ENCODE results near the gene ZBTB11. TPM values are rescaled to one million over a fixed set of nuclear protein-coding genes. Genes with fewer than 3 reads are reported as not detected.

The ZBTB11 gene
- total RNA-seq, 1 donor from 2014 or later = 16.2 TPM

- H3K4me3 ChIP-seq (ENCODE audit: low read length in 3 of 3) = no peak overlapping the region
- peaks cover 0 to 13% (median 8%) of the 10 kb centered on the region in 3 donors for H3K36me3 ChIP-seq (ENCODE audit: control insufficient read depth in 3 of 3, insufficient read depth in 3 of 3, low read length in 3 of 3)
- H3K27ac ChIP-seq (ENCODE audit: low read depth, low read length) = no peak overlapping the region
- H3K9me3 ChIP-seq (ENCODE audit: control insufficient read depth in 3 of 3, low read length in 3 of 3) = no peaks in the 10 kb centered on the region
- H3K9ac ChIP-seq (ENCODE audit: low read depth in 1 of 3, low read length in 3 of 3) = no peak overlapping the region
- H3K4me1 ChIP-seq (ENCODE audit: control insufficient read depth in 3 of 3, insufficient read depth in 3 of 3, low read length in 3 of 3) = peaks cover 9 to 18% (median 18%) of the 10 kb centered on the region in 3 donors
- no peaks in the 10 kb centered on the region for H3K27me3 ChIP-seq (ENCODE audit: control insufficient read depth in 3 of 3, insufficient read depth in 3 of 3, low read length in 3 of 3)
Measured at GRCh38 chr3:101674518-101674917, 2.4 kb downstream of the ZBTB11 start.

- H3K27ac ChIP-seq (ENCODE audit: low read depth, low read length) = no peak overlapping the region
- no peak overlapping the region for H3K4me3 ChIP-seq (ENCODE audit: low read length in 3 of 3)
- H3K9ac ChIP-seq (ENCODE audit: low read depth in 1 of 3, low read length in 3 of 3) = no peak overlapping the region
- H3K9me3 ChIP-seq (ENCODE audit: control insufficient read depth in 3 of 3, low read length in 3 of 3) = no peaks in the 10 kb centered on the region
- H3K27me3 ChIP-seq (ENCODE audit: control insufficient read depth in 3 of 3, insufficient read depth in 3 of 3, low read length in 3 of 3) = no peaks in the 10 kb centered on the region
- peaks cover 9 to 18% (median 18%) of the 10 kb centered on the region in 3 donors for H3K4me1 ChIP-seq (ENCODE audit: control insufficient read depth in 3 of 3, insufficient read depth in 3 of 3, low read length in 3 of 3)
- H3K36me3 ChIP-seq (ENCODE audit: control insufficient read depth in 3 of 3, insufficient read depth in 3 of 3, low read length in 3 of 3) = peaks cover 0 to 18% (median 8%) of the 10 kb centered on the region in 3 donors
Measured at GRCh38 chr3:101673953-101674352, 3.0 kb downstream of the ZBTB11 start.

- no peaks in the 10 kb centered on the region for H3K9me3 ChIP-seq (ENCODE audit: control insufficient read depth in 3 of 3, low read length in 3 of 3)
- H3K36me3 ChIP-seq (ENCODE audit: control insufficient read depth in 3 of 3, insufficient read depth in 3 of 3, low read length in 3 of 3) = peaks cover 0 to 26% (median 21%) of the 10 kb centered on the region in 3 donors
- H3K9ac ChIP-seq (ENCODE audit: low read depth in 1 of 3, low read length in 3 of 3) = peak overlapping the region in 1 of 3 donors; percentile 8
- no peaks in the 10 kb centered on the region for H3K27me3 ChIP-seq (ENCODE audit: control insufficient read depth in 3 of 3, insufficient read depth in 3 of 3, low read length in 3 of 3)
- no peak overlapping the region for H3K27ac ChIP-seq (ENCODE audit: low read depth, low read length)
- H3K4me1 ChIP-seq (ENCODE audit: control insufficient read depth in 3 of 3, insufficient read depth in 3 of 3, low read length in 3 of 3) = peaks cover 0 to 9% (median 8%) of the 10 kb centered on the region in 3 donors
- no peak overlapping the region for H3K4me3 ChIP-seq (ENCODE audit: low read length in 3 of 3)
Measured at GRCh38 chr3:101671014-101671413, 5.9 kb downstream of the ZBTB11 start.

- Histone ChIP-seq H3K9me3 (ENCODE audit: control insufficient read depth in 3 of 3, low read length in 3 of 3) (no peaks in the 10 kb centered on the region), H3K36me3 (ENCODE audit: control insufficient read depth in 3 of 3, insufficient read depth in 3 of 3, low read length in 3 of 3) (peaks cover 7 to 50% (median 41%) of the 10 kb centered on the region in 3 donors), H3K4me1 (ENCODE audit: control insufficient read depth in 3 of 3, insufficient read depth in 3 of 3, low read length in 3 of 3) (no peaks in the 10 kb centered on the region)
Measured at GRCh38 chr3:101667844-101668243, 9.1 kb downstream of the ZBTB11 start.

GRCh38 chr3:101667331-101667730 is 9.6 kb downstream of the ZBTB11 start:
- Histone ChIP-seq H3K9ac (ENCODE audit: low read depth in 1 of 3, low read length in 3 of 3) (no peak overlapping the region), H3K36me3 (ENCODE audit: control insufficient read depth in 3 of 3, insufficient read depth in 3 of 3, low read length in 3 of 3) (peaks cover 7 to 53% (median 46%) of the 10 kb centered on the region in 3 donors), H3K4me3 (ENCODE audit: low read length in 3 of 3) (no peak overlapping the region), H3K4me1 (ENCODE audit: control insufficient read depth in 3 of 3, insufficient read depth in 3 of 3, low read length in 3 of 3) (no peaks in the 10 kb centered on the region), H3K27ac (ENCODE audit: low read depth, low read length) (no peak overlapping the region), H3K27me3 (ENCODE audit: control insufficient read depth in 3 of 3, insufficient read depth in 3 of 3, low read length in 3 of 3) (no peaks in the 10 kb centered on the region), H3K9me3 (ENCODE audit: control insufficient read depth in 3 of 3, low read length in 3 of 3) (no peaks in the 10 kb centered on the region)

More at GRCh38 chr3:101667844-101668243, 9.1 kb downstream of the ZBTB11 start:
- Histone ChIP-seq H3K27me3 (ENCODE audit: control insufficient read depth in 3 of 3, insufficient read depth in 3 of 3, low read length in 3 of 3) (no peaks in the 10 kb centered on the region), H3K4me3 (ENCODE audit: low read length in 3 of 3) (no peak overlapping the region), H3K9ac (ENCODE audit: low read depth in 1 of 3, low read length in 3 of 3) (no peak overlapping the region), H3K27ac (ENCODE audit: low read depth, low read length) (no peak overlapping the region)

GRCh38 chr3:101665851-101666250 is 11.1 kb downstream of the ZBTB11 start:
- Histone ChIP-seq H3K9ac (ENCODE audit: low read depth in 1 of 3, low read length in 3 of 3) (no peak overlapping the region), H3K27ac (ENCODE audit: low read depth, low read length) (no peak overlapping the region), H3K4me1 (ENCODE audit: control insufficient read depth in 3 of 3, insufficient read depth in 3 of 3, low read length in 3 of 3) (no peaks in the 10 kb centered on the region), H3K27me3 (ENCODE audit: control insufficient read depth in 3 of 3, insufficient read depth in 3 of 3, low read length in 3 of 3) (no peaks in the 10 kb centered on the region), H3K4me3 (ENCODE audit: low read length in 3 of 3) (no peak overlapping the region), H3K36me3 (ENCODE audit: control insufficient read depth in 3 of 3, insufficient read depth in 3 of 3, low read length in 3 of 3) (peaks cover 11 to 56% (median 53%) of the 10 kb centered on the region in 3 donors), H3K9me3 (ENCODE audit: control insufficient read depth in 3 of 3, low read length in 3 of 3) (no peaks in the 10 kb centered on the region)

GRCh38 chr3:101665357-101665756 is 11.6 kb downstream of the ZBTB11 start:
- H3K4me3 ChIP-seq (ENCODE audit: low read length in 3 of 3) = no peak overlapping the region
- H3K36me3 ChIP-seq (ENCODE audit: control insufficient read depth in 3 of 3, insufficient read depth in 3 of 3, low read length in 3 of 3) = peaks cover 15 to 57% (median 54%) of the 10 kb centered on the region in 3 donors
- H3K9me3 ChIP-seq (ENCODE audit: control insufficient read depth in 3 of 3, low read length in 3 of 3) = no peaks in the 10 kb centered on the region
- no peak overlapping the region for H3K9ac ChIP-seq (ENCODE audit: low read depth in 1 of 3, low read length in 3 of 3)
- H3K4me1 ChIP-seq (ENCODE audit: control insufficient read depth in 3 of 3, insufficient read depth in 3 of 3, low read length in 3 of 3) = no peaks in the 10 kb centered on the region
- no peaks in the 10 kb centered on the region for H3K27me3 ChIP-seq (ENCODE audit: control insufficient read depth in 3 of 3, insufficient read depth in 3 of 3, low read length in 3 of 3)
- no peak overlapping the region for H3K27ac ChIP-seq (ENCODE audit: low read depth, low read length)

- H3K9me3 ChIP-seq (ENCODE audit: control insufficient read depth in 3 of 3, low read length in 3 of 3) = no peaks in the 10 kb centered on the region
- no peaks in the 10 kb centered on the region for H3K4me1 ChIP-seq (ENCODE audit: control insufficient read depth in 3 of 3, insufficient read depth in 3 of 3, low read length in 3 of 3)
- H3K9ac ChIP-seq (ENCODE audit: low read depth in 1 of 3, low read length in 3 of 3) = no peak overlapping the region
- no peak overlapping the region for H3K27ac ChIP-seq (ENCODE audit: low read depth, low read length)
- H3K36me3 ChIP-seq (ENCODE audit: control insufficient read depth in 3 of 3, insufficient read depth in 3 of 3, low read length in 3 of 3) = peaks cover 29 to 80% (median 62%) of the 10 kb centered on the region in 3 donors
- no peak overlapping the region for H3K4me3 ChIP-seq (ENCODE audit: low read length in 3 of 3)
- H3K27me3 ChIP-seq (ENCODE audit: control insufficient read depth in 3 of 3, insufficient read depth in 3 of 3, low read length in 3 of 3) = no peaks in the 10 kb centered on the region
Measured at GRCh38 chr3:101660714-101661113, 16.2 kb downstream of the ZBTB11 start.

GRCh38 chr3:101656651-101657050 is 20.3 kb downstream of the ZBTB11 start:
- H3K27me3 ChIP-seq (ENCODE audit: control insufficient read depth in 3 of 3, insufficient read depth in 3 of 3, low read length in 3 of 3) = no peaks in the 10 kb centered on the region
- H3K9me3 ChIP-seq (ENCODE audit: control insufficient read depth in 3 of 3, low read length in 3 of 3) = no peaks in the 10 kb centered on the region
- H3K9ac ChIP-seq (ENCODE audit: low read depth in 1 of 3, low read length in 3 of 3) = no peak overlapping the region
- H3K4me1 ChIP-seq (ENCODE audit: control insufficient read depth in 3 of 3, insufficient read depth in 3 of 3, low read length in 3 of 3) = no peaks in the 10 kb centered on the region
- no peak overlapping the region for H3K27ac ChIP-seq (ENCODE audit: low read depth, low read length)
- peaks cover 35 to 81% (median 56%) of the 10 kb centered on the region in 3 donors for H3K36me3 ChIP-seq (ENCODE audit: control insufficient read depth in 3 of 3, insufficient read depth in 3 of 3, low read length in 3 of 3)
- H3K4me3 ChIP-seq (ENCODE audit: low read length in 3 of 3) = no peak overlapping the region

- no peak overlapping the region for H3K27ac ChIP-seq (ENCODE audit: low read depth, low read length)
- H3K27me3 ChIP-seq (ENCODE audit: control insufficient read depth in 3 of 3, insufficient read depth in 3 of 3, low read length in 3 of 3) = no peaks in the 10 kb centered on the region
- H3K36me3 ChIP-seq (ENCODE audit: control insufficient read depth in 3 of 3, insufficient read depth in 3 of 3, low read length in 3 of 3) = peaks cover 8 to 31% (median 20%) of the 10 kb centered on the region in 3 donors
- H3K4me3 ChIP-seq (ENCODE audit: low read length in 3 of 3) = no peak overlapping the region
- H3K9ac ChIP-seq (ENCODE audit: low read depth in 1 of 3, low read length in 3 of 3) = no peak overlapping the region
- H3K9me3 ChIP-seq (ENCODE audit: control insufficient read depth in 3 of 3, low read length in 3 of 3) = no peaks in the 10 kb centered on the region
- H3K4me1 ChIP-seq (ENCODE audit: control insufficient read depth in 3 of 3, insufficient read depth in 3 of 3, low read length in 3 of 3) = no peaks in the 10 kb centered on the region
Measured at GRCh38 chr3:101646726-101647125, 30.2 kb downstream of the ZBTB11 start.
